Measurements from ENCODE around the gene FAM110D.

GRCh38 chr1:26160527-26161414, 1.9 kb downstream of the FAM110D start:
- no peak for TF ChIP-seq CTCF (IDR thresholded peaks at IDR 0.05)
- TF ChIP-seq POLR2A (IDR thresholded peaks at IDR 0.05), result no peak
